Lower leg skin (tissue), 3 donors: ENCODE measurements around the gene MRPL43.

Experiments used
- CTCF ChIP-seq, 3 donors: fragments of 450-650 bp; IDR thresholded peaks; one replicate each; pipeline ENCODE4 v1.5.1; 2016; ENCODE audit warnings: antibody characterized with exemption in 3 of 3, mild to moderate bottlenecking in 3 of 3, moderate library complexity in 2 of 3
- POLR2A ChIP-seq, 2 donors: fragments of 450-650 bp; IDR thresholded peaks; one replicate each; pipeline ENCODE4 v1.6.1; 2016 to 2017; ENCODE audit warnings: antibody characterized with exemption in 2 of 2, mild to moderate bottlenecking in 1 of 2, moderate library complexity in 1 of 2

- no peak for TF ChIP-seq CTCF (IDR thresholded peaks at IDR 0.05)
- TF ChIP-seq POLR2A (IDR thresholded peaks at IDR 0.05), result no peak
Measured at GRCh38 chr10:100972904-100973535, 14.3 kb downstream of the MRPL43 start.
